ENCODE results near the gene BTBD9. TPM values are rescaled to one million over a fixed set of nuclear protein-coding genes. Genes with fewer than 3 reads are reported as not detected.

Gene BTBD9
- total RNA-seq, 1 experiment from 2014 or later, result 10.8 TPM

DNA sequence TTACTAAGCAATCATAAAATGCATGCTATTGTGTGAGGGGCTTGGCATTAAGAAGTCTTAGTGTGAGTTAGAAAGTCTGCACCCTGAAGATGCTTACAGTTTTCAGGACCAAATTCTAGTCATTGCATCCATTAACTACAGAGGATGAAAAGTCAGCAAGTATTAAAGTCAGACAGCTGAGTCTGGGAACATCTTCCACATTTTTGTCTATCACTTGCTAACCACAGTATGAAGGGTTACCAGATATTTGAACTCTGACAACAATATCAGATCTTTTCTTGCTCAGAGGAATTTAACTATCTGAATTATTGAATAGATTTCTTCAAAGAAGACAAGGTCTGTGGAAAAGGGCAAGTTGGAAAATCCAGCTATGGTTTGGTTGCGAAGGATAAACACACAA, 264.4 kb downstream of the BTBD9 start:
- BruUV-seq (replicated peaks), result no TSS peak

DNA sequence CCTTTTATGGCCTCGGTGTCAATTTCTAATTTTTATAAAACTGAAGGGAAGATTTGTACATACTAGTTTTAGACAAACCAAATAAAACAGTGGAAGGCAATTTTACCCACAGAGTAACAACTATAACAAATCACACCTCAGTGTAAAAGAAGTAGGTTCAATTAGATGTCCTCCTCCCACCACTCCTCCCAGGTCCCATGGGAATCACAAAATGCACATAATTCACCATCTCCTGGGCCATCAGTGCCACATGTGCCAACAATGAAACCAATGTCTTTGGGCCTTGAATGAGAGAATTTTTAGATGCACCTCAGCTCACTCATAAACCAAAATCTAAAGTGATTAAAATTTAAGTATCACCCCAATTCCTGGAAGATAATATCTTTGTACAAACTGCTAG, 267.8 kb downstream of the BTBD9 start:
- Histone ChIP-seq H3K4me2 (no peak overlapping the region), H3K79me2 (ENCODE audit: low read depth) (no peaks in the 10 kb centered on the region), H3K4me3 (no peak overlapping the region), H3K36me3 (ENCODE audit: low read depth) (no peaks in the 10 kb centered on the region), H4K20me1 (ENCODE audit: insufficient read depth) (no peaks in the 10 kb centered on the region; the same call in 1 of the 2 replicates), H3K9me3 (ENCODE audit: insufficient read depth, low read depth) (no peaks in the 10 kb centered on the region), H3F3A (ENCODE audit: insufficient read depth, low read depth) (no peaks in the 10 kb centered on the region), H3K9me2 (ENCODE audit: insufficient read depth) (no peaks in the 10 kb centered on the region), H3K4me1 (replicated peaks; ENCODE audit: insufficient read depth) (no peaks in the 10 kb centered on the region), H3K27ac (no peak overlapping the region), H2AFZ (no peak overlapping the region), H3K27me3 (ENCODE audit: insufficient read depth, low read depth) (no peaks in the 10 kb centered on the region)
- ChIA-PET POLR2A (ENCODE audit: unreplicated experiment) (no interaction called here), CTCF (no interaction called here)
- TF ChIP-seq EZH2 (IDR thresholded peaks at IDR 0.05; ENCODE audit: low read depth) (no peak), CTCF (conservative IDR thresholded peaks at IDR 0.05) (no peak)
- BruUV-seq (replicated peaks), result no TSS peak
- DNase-seq, result no peak
- intact Hi-C loops (cut with micrococcal nuclease; ENCODE audit: unreplicated experiment), result loop anchor here (10.0 kb wide), 1 partner anchor 167 kb away; no protein-coding TSS in a partner anchor

More for the DNA sequence above, 264.4 kb downstream of the BTBD9 start:
- no peak for DNase-seq
- Histone ChIP-seq H3K4me1 (replicated peaks; ENCODE audit: insufficient read depth) (no peaks in the 10 kb centered on the region), H3K79me2 (ENCODE audit: low read depth) (no peaks in the 10 kb centered on the region), H3K27me3 (ENCODE audit: insufficient read depth, low read depth) (no peaks in the 10 kb centered on the region), H3K4me2 (no peak overlapping the region), H3K4me3 (no peak overlapping the region), H2AFZ (no peak overlapping the region), H3K9me3 (ENCODE audit: insufficient read depth, low read depth) (no peaks in the 10 kb centered on the region), H3F3A (ENCODE audit: insufficient read depth, low read depth) (no peaks in the 10 kb centered on the region), H3K27ac (no peak overlapping the region), H3K9me2 (ENCODE audit: insufficient read depth) (no peaks in the 10 kb centered on the region), H3K36me3 (ENCODE audit: low read depth) (no peaks in the 10 kb centered on the region), H4K20me1 (ENCODE audit: insufficient read depth) (no peaks in the 10 kb centered on the region; the same call in 1 of the 2 replicates)
- TF ChIP-seq EZH2 (IDR thresholded peaks at IDR 0.05; ENCODE audit: low read depth) (no peak), CTCF (conservative IDR thresholded peaks at IDR 0.05) (no peak)
- ChIA-PET POLR2A (ENCODE audit: unreplicated experiment) (no interaction called here), CTCF (no interaction called here)
- intact Hi-C loops (cut with micrococcal nuclease; ENCODE audit: unreplicated experiment), result loop anchor here (10.0 kb wide), 1 partner anchor 171 kb away; no protein-coding TSS in a partner anchor

DNA sequence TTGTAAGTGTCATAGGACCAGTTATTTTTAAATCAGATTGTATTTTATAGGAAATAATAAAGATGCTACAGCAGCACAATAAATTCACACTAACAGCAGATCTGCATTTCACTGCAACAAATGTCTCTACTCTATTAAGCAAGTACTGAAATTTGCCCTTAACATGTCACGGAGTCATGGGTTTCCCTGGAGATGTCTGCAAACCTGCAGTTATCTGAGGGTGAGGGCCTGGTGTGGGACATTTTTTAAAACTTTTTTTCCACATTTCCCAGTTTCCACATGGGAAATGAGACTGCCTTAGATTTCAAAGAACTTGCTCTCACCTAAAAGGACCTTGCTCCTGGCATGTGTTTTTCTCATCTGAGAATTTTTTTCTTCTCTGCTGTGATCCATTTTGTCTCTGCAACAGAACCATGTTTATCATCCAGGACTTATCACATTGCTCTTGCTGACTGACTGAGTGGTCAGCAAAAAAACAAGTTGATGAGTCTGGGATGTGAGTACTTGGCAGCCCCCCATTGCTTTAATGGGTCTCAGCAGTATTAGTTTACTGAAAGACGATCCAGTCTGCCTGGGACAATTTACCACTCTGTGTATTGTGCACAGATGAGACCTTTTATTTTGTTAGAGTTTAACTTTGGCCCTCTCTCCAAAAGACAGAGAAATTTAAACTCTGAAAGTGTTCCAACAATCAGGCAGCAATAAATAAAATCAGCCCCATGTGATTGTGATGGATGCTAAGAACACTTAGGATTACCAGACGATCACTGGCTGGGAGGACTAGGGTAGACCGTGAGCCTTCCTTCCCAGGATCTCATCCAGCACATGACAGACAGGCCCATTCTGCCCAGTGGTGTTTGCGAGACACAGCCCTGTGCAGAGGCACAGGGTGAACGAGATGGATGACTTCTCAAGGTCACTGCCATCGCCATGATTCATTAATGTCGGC, 268.8 kb downstream of the BTBD9 start:
- ChIA-PET POLR2A (ENCODE audit: unreplicated experiment) (interaction anchor here (0.7 kb wide), 1 partner anchor 81 kb away, joined by 3 read pairs; no protein-coding TSS in a partner anchor), CTCF (no interaction called here)
- Histone ChIP-seq H3K4me1 (replicated peaks; ENCODE audit: insufficient read depth) (no peaks in the 10 kb centered on the region), H3F3A (ENCODE audit: insufficient read depth, low read depth) (no peaks in the 10 kb centered on the region), H3K4me2 (no peak overlapping the region), H2AFZ (no peak overlapping the region; the same call in 1 of the 2 replicates), H3K9me3 (ENCODE audit: insufficient read depth, low read depth) (no peaks in the 10 kb centered on the region), H4K20me1 (ENCODE audit: insufficient read depth) (no peaks in the 10 kb centered on the region; the same call in 1 of the 2 replicates), H3K9me2 (ENCODE audit: insufficient read depth) (no peaks in the 10 kb centered on the region), H3K27ac (no peak overlapping the region), H3K27me3 (ENCODE audit: insufficient read depth, low read depth) (no peaks in the 10 kb centered on the region), H3K36me3 (ENCODE audit: low read depth) (no peaks in the 10 kb centered on the region), H3K79me2 (ENCODE audit: low read depth) (no peaks in the 10 kb centered on the region), H3K4me3 (no peak overlapping the region)
- BruUV-seq (replicated peaks), result no TSS peak
- DNase-seq, result no peak
- intact Hi-C loops (cut with micrococcal nuclease; ENCODE audit: unreplicated experiment), result loop anchor here (10.0 kb wide), 1 partner anchor 166 kb away; no protein-coding TSS in a partner anchor
- TF ChIP-seq CTCF (conservative IDR thresholded peaks at IDR 0.05) (no peak), EZH2 (IDR thresholded peaks at IDR 0.05; ENCODE audit: low read depth) (no peak)

Measured in PC-9 (cell line).